GM21381 (cell line): ENCODE results near the gene ZDHHC22.

Experiments
- ATAC-seq: cut with Tn5 transposase; IDR thresholded peaks from one replicate; pipeline ENCODE4 v1.9.1; 2021; ENCODE audit warnings: mild to moderate bottlenecking, moderate library complexity; ENCODE audit not compliant: unreplicated experiment

Gene ZDHHC22

DNA sequence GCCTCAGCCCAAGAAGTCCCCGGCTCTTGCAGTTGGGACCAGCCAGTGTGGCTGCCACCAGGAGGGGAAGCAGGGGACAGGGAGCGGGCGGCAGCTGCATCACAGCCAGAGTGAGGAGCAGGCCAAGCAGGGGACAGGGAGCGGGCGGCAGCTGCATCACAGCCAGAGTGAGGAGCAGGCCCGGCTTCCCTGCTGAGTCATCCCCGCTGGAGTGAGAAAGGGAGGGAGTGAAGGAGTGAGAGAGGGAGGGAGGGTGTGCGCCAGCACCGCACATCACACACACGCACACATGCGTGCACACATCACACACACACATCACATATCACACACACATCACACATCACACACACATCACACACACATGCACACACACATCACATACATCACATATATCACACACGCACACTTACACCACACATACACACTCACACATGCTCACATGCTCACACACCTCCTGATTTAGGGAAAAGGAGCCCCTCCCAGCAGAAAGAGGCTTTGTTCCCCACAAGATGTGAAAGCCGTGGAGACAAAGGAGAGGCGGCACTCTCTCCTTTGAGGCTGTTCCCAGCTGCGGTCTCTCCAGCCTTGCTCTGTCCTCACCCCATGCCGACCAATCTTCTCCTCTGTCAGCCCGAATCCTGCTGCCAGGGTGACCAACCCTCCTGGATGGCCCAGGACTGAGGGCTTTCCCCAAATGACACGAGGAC, 16.7 kb upstream of the ZDHHC22 start:
- ATAC-seq, result no peak

DNA sequence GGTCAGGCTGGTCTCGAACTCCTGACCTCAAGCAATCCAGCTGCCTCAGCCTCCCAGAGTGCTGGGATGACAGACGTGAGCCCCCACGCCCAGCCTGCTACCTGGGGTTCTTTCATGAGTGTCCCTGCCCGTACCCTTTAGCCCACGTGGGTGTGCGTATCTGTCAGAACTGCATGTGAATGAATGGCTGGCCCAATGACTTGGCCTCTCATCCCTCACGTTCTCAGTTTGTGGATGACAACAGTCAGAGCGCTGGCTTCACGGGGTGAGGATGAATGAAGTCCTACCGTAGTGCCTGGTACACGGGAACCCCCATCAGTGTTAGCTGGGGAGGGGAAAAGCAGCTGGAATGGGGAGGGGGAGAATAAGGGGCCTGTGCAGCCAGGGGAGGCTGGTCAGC, 16.1 kb upstream of the ZDHHC22 start:
- ATAC-seq, result no peak

DNA sequence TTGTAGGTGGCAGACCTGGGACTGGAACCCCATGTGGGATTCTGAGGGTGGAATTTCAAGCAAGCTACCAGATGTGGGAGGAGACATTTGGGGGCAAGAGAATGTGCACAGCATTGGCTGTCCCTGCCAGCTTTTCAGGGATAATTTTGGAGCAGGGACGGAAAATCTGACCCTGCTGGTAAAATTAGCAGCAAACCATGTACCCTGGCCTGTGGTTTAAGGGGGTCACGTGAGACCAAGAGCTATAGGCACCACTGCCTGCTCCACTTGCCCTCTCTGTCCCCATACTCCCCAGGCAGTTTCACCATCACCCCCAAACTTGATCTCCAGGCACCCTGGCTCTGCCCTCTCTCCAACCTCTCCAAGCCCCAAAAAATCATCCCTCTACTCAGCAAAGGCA, 13.5 kb upstream of the ZDHHC22 start:
- no peak for ATAC-seq

DNA sequence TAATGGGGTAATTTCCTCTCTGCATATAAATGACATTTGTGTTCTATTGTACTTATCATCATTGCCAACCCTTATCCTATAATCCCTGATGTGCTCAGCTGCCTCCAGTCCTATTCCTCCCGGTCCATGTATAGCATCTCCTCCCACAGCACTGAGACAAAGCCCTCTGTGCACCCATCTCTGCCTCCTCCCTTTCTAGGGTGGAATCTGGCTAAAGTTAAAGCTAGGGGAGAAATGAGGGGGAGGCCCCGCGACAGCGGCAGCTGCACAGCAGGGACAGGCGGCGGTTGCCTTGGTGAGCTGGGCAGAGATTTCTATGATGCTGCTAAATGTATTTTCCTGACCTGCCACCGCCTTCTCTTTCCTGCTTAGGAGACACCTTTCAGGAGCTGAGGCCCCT, 12.8 kb upstream of the ZDHHC22 start:
- ATAC-seq, result no peak

DNA sequence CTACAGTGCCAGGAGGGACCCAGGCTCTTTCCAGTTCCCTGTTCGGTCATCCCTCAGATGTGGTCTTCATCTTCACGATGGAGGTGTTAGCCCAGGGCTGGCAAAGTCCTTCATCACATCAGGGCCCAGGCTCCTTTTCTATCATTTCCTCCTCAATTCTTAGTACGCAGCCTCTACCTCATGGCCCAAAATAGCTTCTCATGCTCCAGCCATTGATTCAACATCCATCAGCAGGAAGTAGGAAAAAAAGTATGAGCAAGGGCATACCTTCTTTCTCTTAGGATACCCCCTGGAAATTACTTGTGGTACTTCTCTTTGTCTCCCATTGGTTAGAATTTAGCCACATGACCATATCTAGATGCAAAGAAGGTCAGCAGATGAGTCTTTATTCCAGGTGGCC, 12.2 kb upstream of the ZDHHC22 start:
- ATAC-seq, result no peak

DNA sequence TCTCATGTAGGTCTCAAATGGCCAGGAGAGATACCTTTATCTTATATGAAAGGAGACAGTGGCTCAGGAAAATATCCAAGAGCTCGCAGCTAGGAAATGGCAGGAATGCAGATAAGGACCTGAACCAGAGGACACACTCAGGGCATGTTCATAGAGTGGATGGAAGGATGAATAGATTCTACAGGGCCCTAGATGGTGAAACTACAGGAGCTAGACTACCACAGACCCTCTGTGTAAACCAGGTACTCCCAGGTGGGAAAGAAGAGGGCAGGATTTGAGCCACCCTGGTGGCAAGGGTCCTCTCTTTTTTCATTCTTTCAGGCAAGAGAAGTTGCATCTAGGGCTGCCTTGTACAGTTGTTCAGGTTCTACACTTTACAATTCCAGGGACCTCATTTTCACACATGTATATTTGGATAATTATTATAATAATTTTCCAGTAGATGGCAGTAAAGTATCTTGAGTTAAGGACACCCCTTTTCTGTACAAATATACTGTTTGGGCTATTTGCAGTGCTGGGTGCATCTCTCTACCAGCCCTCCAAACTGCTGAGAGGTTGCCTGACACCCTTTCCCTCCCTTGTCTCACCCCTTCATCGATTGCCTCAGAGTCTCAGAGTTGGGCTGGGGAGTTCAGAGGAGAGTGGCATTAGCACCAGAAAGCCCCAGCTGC, 10.5 kb upstream of the ZDHHC22 start:
- ATAC-seq, result no peak

DNA sequence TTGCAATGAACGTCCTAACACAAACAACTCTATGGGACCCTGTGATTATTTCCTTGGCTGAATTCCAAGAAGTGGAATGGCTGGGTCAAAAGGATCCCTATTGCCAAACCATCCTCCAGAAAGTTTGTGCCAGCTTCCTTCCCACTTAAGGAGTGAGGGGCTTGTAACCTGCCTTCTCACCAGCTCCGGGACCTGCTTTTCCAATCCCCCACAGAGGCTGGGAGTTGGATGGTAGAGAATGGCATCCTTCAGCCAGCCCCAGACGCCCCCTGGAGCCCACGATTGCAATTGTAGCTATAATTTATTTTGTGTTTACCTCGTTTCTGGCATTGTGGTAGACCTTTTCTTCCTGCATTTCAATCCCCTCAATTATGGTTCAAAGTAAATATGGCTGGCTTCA, 9.7 kb upstream of the ZDHHC22 start:
- ATAC-seq, result no peak

DNA sequence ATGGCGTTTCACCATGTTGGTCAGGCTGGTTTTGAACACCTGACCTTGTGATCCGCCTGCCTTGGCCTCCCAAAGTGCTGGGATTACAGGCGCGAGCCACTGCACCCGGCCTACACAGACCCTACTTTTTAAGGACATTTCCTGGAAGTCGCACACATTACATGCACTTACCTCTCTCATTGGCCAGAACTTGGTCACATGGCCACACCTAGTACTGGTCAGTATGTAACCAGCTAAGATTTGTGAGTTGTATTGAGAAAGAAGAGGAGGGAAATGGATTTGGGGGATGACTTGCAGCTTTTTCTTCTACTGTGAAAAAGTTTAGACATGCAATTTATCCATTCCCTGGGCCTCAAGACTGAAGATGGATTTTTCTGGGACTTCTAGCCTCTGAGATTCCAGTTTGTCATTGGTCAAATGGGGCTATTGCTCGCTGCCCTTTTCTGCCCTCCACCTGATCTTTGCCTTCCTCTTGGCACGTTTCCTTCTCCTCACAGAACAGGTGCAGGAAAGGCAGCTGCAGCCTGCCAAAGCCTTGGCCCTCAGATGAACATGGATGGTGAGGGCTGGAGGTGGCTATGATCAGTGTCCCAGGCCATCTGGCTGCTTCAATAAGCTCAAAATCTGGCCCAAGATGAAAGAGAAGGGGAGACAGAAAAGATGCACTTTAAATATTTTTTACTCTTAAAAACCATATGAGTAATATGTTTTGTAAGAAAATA, 7.1 kb upstream of the ZDHHC22 start:
- no peak for ATAC-seq

DNA sequence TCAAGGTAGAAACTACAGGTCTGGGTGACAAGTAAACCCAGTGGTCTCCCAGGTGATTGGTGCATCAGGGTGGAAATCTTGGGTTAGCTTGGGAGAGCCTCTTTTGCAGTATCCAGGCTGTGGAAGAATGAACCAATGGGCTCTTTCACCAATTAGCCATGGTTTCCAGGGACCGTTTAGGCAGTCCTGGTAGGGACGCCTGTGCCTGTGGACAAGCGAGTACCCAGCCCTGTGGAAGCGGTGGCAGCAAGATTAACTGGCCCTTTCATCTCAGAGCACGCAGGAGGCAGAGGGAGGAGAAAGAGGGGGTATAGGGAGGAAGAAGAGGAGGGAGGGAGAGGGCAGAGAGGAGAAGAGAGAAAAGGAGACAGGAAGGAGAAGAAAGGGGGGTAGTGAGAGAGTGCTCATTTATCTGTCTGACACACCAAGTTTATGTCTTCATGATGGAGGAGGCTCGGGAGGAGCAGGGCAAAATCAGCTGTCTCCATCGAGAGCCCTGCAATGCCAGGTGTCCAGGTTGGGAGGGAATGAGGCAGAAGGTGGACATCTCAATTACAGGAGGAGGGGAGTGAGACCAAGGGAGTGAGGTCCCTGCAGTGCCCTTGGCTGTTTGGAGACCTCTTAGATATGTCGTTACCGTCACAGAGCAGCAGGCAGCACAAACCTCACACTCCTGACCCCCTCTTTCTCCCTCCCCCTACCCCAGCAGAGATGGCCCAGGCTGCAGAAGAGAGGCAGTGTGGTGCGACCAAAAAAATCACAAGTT, 4.6 kb upstream of the ZDHHC22 start:
- ATAC-seq, result no peak

DNA sequence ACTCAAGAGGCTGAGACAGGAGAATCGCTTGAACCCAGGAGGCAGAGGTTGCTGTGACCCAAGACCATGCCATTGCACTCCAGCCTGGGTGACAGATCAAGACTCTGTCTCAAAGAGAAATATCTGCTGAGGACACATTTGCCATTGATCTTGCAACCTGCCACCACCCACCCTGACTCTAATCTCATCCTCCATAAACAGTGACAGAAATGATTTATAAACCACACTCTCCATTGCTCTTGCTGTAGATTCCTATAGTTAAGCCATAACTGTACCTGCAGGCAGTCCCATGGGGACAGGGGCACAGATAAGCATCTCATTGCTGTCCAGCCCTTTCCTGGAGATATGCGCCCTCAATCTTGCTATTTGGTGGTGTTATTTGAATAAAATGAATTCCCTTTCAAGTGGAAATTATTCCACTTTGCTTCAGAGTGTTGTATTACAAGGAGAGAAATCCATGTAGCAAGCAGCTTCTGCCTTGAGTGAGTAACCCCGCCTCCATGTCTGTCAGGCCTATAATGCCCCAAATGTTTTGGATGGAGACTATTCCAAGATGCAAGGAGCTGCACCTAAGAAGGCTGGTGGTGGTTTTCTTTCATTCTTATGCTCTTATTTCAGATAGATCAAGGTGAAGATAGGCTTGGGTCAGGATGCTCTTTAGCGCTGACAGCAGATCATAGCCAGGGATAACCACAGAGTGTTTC, 3.0 kb upstream of the ZDHHC22 start:
- ATAC-seq, result no peak

DNA sequence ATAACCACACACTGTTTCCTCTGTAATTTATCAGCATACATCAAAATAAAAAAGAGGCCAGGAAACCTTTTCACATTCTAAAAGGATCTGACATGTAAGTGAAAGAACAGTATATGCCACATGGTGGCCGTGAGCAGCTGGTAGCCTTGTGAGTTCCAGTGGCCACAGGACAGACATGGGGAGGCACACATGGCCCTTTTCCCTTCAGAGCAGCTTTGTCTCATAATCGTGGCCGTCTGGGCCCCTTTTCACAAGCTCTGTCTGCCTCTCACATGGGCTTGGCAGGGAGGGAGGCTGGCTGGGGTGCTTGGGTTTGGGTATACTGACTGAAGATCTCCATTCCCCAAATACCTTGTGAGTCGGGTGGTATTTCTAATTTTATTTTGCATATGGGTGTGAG, 1.5 kb upstream of the ZDHHC22 start:
- no peak for ATAC-seq

DNA sequence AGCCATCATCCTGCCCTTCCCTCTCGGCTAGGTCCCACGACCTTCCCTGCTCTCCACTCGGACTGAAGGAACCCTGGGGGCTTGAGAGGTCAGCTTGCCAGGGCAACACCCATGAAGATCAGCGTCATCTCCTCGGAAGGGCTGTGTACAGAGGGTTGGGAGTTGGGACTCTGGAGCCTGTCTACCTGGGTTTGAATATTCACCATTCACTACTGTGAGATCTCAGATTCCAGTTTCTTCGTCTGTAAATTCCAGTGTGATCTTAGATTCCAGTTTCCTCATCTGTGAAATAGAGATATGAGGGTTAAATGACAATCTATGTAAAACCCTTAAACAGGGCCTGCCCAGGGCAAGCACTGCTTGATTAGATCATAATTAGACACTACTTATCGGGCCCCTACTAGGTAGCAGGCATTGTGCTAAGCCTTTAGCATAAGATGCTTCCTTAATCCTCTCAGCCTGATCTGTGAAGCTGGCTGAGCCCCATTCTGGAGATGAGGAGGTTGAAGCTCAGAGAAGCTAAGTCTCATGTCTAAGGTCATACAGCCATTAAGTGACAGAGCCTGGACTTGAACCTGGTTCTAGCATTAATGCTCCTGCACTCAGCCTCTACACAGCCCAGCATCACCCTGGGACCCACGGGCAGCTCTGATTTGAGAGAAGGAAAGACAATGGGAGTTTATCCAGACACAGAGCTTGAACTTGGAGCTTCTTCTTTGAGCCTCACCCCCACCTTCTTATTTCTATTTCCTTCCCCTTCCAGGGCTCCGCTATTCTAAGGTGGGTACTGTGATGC, 612 bp upstream of the ZDHHC22 start:
- ATAC-seq, result no peak

DNA sequence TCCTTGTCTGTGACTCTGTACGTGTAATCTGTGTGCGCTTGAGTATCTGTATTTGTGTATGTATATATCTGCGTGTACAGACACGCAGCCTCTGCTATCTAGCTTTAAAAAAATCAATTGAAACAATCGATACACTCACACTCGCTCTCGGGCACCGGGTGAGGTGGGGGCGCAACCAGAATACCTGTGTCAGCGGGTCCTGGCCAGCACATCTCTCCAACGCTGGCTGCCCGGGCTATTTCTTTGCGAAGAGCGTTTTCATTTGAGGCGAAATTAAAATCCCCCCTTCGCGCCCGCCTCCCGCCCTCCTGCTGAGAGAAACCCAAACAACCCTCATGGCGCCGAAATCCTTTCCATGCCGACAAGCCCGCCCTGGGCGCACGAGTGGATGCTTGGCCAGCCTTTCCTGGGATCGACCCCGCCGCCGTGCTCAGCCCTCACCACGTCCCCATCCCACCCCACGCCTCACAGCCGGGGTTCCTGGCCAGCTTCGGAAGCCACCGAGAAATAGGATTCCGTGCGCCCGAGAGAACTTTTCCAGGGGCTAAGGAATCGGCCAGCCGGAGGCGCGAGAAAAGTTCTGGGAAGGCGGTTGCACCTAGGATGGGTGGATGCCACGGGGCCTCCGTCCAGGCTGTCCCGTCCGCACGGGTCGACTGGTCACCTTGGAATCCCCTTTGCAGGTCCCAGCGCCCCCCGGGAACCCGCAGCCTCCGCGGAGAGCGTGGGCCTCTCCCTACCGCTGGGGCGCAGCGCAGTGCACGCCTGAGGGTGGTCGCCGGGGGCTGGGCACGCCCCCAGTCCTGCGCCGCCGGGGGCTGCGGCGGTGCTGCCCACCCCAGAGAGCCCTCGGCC, 1.0 kb downstream of the ZDHHC22 start:
- ATAC-seq, result no peak

DNA sequence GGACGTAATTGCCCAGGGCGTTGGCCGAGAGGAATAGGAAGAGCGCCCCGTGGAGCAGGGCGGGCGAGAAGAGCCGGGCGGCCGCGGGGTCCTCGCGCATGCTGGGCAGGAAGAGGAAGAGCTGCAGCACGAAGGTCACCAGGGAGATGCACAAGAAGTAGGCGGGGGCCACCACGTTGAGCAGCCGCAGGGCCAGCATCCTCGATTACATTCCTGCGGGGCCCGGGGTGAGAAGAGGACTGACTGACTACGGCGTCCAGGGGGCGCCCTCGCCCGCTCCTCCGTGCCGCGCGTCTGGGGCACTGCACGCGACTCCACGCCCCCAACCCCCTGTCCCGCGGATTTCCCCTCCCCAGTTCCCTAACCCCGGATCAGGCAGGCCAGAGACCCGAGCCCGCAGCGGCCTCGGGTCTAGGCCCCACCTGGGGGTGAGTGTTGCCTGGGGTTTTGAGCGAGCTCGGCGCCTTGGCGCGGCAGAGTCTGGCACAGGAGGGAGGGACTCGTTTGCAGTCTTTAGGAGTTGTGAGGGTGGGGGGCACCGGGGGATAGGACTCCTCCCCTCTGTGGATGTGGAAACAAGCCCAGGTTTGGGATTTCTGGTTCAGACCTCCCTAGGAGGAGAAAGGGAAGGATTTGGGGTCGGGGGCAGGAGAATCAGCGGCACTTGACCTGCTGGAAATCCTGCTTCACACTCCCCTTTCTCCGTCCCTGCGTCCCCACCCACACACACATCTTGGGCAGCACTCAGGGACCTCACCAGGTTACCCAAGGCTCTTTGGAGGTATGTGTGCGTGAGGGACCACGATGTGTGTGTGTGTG, 1.8 kb downstream of the ZDHHC22 start:
- no peak for ATAC-seq

DNA sequence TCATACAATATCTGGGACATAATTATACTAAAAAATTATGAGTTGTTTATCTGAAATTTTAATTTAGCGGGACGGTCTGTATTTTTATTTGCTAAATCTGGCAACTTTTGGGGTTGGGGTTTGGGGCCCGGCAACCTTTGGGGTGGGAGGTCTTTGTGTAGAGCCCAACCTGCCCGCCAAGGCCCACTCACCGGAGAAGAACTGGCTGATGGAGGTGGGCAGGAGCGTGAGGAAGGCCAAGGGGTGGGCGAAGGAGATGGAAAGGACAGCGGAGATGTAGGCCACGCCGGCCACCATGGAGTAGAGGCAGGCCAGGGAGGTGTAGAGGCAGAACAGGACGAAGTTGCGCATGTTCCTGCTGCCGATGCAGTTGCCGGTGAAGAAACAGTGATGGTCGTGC, 2.6 kb downstream of the ZDHHC22 start:
- no peak for ATAC-seq

DNA sequence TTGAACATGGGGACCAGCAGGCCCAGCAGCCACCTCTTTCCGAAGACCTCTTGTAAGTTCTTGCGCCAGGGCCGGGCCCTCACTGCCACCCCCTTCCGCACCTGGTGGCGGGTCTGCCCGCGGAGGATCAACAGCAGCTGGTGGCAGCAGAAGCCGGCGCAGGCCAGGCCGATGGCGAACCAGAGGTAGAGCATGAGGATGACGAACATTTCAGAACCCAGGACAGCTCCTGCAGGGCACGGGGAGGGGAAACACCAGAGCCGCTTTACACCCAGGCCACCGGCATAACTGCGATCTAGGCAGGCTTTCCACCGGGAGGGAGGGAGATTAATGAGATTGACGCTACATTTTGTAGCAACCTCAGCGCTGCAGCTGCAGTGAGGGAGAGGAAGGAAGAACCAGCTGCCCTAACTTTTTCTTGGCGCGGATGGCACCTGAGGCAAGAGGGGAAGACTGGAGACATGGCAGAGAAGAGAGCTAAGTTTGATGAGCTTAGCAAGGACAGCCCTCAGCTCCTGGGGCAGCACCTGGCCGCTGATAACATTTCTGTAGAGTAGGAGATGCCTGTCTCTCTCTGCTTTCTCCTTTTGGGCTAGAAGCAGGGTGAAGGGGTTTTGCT, 7.8 kb downstream of the ZDHHC22 start:
- no peak for ATAC-seq

DNA sequence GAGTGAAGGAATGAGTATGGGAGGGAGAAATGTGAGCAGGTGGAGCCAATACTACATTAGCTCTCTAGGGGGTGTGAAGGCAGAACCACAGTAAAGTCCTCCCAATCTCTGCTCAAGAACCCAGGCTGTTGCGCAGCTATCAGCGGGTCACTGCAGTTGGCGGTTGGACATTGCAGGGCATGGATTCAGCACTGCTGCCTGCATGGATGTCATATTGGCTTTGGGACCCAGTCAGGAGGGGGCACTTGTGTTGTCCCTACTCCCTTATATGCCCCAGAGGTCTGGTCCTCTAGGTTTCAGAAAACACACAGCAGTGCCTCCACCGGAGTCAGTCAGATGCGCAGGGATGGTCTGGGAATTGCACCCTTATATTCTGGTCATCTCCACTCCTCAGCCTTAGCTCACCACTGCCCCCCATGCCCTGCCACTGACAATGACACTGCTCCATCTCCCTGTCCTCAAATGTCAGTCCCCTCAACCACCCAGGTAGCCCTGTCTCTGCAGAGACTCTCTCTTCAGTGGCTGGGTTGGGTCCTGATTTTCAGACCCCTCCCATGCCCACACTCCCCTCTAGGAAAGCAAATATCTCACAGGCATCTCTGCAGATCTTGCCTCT, 9.6 kb downstream of the ZDHHC22 start:
- ATAC-seq, result no peak
